Daoy (cell line): Measurements from ENCODE around the gene RARB. TPM values are rescaled to one million over a fixed set of nuclear protein-coding genes. Genes with fewer than 3 reads are reported as not detected.

Experiments used
- DNase-seq: peaks from one replicate; pipeline ENCODE4 v3.0.0-alpha.2; 2015; ENCODE audit warnings: low read depth
- total RNA-seq: library from RNA; depleted of rRNA; stranded (reverse); fragments of >200 nt; shearing (Covaris generic); gene quantifications from 2 replicates; pipeline ENCODE4 v1.2.3, GENCODE V29; 2014

RARB gene
- total RNA-seq, 1 experiment from 2014 or later = 4.7 TPM

DNA sequence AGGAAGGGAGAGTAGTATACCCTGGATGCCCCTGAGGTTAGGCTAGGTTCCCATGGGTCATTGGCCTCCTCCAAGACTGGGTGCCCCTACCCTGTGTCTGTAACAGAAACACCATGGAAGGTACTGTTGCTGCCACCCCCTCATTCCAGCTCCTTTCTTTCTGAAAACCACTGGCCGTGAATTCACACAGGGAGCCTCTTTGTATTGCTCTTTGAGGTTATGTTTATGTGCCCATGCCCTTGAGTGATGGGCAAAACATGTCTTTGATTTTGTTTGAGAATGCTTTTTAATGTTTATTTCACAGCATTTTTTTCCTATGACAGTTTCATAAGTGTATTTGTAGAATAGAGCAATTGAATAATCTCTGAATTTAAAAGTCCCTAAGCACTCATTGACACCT lies 79.7 kb downstream of the RARB start:
- DNase-seq = no peak

DNA sequence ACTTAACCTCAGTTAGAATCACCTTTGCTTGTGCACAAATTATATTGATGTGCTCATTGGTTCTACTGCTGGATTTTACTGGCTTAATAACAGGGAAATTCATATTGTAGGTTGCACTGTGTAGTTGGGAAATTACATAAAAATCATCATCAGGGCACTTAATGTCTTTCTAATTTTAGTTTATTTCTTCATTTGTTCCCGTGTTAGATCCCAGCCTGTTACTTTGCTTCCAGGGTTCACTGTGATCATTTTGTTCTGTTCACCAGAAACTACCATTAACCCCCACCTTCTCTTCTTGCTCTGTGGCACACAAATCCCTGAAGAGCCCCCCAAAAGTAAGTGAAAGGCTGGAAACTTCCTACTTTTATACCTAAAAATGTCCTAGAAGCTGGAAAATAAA lies 80.4 kb downstream of the RARB start:
- no peak for DNase-seq

DNA sequence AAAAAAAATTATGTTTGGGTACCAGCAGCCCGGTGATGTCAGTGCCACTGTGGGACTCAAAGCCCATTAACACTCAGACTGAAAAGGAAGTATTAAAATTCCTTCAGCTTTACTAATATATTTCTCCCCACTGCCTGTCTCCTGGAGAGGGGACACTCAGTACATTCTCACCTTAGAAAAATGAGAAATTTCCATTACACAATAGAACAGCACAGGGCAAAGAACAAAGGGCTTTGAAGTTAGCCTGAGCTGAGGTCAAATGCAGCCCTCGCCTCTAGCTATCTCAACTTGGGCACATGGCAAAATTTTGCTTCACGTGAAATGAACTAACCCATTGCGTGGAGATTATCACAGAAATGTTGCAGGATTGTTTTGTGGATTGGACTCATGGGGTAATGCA lies 80.8 kb downstream of the RARB start:
- peak; percentile 72 for DNase-seq

DNA sequence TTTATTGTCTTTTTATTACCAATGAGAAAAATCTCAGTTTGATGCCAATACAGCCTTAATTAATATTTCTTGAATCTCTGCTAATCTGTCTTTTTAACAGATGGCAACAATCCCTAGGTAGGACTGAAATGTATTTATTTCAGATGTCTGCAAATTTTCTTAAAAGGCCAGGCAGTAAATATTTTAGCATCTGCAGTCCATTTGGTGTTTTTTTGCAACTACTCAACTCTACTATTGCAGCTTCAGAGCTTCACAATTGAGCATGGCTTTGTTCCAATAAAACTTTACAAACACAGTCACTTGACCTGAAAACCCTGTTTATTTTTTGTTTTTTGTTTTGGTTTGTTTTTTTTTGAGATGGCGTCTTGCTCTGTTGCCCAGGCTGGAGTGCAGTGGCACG lies 82.7 kb downstream of the RARB start:
- DNase-seq = no peak

DNA sequence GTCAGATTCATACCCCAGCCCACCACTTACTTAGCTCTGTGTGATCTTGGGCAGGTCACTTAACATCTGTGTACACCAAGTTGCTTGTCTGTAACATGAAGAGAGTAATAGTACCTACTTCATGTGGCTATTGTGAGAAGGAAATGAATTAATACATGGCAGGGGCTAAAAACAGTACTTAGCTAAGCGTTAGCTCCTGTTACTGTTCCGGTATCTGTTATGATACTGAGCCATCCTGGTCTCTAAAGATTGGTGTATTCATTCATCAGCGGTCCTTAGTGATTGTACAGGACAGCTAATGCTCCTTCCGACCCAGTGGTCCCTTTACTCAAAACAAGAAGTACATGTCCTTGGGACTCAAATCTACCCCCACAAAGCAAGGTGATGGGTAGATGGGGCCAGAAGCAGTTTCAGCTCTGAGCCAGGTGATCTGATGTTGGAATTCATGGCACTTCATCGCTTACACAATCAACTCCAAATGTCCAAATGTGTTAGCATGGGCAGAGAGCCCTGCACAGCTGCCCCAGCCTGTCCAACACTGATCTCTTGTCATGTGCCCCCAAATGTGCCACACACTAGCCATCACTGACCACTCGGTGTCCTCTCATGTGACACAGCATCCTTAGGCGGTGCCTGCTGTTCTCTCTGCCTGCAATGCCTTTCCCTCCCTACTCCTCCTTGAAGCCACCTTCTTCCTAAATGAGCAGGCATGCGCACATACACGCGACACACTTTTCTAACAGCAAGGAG lies 84.1 kb downstream of the RARB start:
- DNase-seq = no peak

DNA sequence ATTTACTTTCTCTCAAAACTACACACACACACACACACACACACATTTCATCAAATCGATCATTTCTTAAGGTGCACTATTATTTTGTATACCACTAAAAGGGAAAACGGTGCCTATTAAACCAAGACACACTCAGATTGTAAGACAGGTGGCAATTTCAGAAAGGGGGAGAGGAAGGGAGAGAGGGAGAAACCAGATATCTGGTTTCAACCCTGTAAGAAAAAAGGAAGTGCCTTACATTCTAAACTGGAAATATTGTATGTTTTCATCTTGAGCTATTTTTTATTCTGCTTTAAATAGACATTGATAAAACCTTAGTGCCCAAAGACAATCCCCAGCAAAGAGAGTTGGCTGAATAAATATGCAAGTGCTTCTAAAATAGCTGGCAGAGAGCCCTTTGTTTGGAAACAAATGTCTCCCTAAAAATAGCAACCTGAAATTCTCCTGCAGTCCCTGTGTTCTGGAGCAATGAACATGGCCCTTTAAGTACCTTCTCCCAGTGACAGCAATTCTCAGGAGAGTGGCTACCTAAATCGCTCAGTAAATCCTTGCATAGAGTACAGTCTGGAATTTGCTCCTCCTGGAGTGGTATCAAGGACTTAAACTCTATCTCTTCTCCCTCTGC lies 85.7 kb downstream of the RARB start:
- DNase-seq = no peak

DNA sequence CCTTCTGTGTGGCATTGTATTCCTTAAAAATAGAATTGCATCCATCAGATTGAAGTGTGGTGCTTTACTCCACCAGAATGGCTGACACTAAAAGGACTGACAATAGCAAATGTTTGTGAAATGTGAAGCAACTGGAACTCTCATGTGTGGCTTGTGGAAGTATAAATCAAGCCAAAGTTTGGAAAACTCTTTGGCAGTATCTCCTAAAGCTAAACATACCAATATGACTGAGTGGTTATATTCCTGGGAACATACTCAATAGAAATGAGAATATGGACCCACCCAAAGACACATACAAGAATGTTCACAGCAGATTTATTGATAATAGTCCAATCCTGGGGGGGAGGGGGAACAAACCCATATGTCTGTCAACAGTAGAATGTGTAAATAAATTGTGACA lies 87.1 kb downstream of the RARB start:
- DNase-seq = no peak

DNA sequence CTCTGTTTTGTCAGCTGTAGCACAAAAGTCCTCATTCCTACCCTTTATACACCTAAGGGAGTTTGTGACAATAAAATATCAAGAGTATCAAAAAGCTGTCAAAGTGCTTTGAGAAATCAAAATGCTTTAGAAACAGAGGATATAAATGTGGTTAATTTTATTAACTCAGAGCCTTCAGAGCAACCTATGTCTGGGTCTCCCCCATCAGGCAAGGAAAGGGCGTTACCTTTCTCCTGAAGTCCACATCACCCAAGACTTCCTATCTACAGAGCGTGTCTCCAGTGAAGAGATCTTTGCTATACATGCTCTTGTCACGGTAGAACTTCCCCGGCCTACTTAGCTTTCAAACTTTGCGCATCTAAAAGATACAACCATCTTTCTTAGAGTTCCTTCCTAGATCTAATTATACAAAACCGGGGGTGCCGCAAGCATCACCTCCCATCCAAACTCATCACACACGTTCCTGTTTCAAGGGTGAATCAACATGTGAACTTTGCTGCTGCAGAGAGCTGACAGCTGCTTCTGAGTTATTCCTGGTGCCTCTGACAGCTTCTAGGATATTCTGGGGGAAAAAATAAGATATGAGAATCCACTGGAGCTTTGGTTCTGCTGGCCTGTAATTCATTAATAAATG lies 93.0 kb downstream of the RARB start:
- no peak for DNase-seq

DNA sequence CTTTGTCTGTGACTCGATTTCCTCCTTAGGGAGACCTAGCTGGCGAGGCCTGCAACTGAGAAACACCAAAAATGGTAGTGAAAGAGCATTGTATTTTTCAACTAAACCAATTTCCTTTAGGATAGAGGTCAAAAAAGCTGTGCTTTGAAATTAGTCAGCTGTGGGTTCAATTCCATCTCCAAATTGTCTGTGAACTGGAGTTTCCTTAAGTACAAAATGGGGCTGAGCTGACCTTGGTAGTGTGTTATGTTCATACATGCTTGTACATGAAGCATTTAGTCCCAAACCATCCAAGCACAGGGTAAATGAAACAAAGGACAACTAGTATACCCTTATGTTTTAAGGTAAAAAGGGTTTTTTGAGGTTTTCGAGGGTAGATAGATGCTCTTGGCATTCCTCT lies 99.3 kb downstream of the RARB start:
- DNase-seq = no peak

DNA sequence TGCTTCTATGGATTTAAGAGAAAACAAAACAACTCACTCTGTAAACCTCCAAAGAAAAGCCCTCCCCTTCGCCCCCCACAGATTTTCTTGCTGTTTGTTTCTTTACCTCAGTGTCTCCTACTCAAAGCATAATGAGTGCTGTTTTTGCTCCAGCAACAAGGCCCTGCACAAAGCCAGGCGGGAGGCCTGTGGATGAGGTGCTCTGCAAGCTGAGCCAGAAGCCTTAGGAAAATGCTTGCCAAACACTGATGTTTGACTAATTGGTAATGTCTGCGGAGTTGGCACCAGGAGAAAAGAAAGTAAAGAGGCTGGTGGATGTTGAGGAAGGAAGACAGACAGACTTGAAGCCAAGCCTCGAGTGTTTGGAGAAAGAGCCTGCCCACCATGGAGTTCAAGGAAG lies 99.7 kb downstream of the RARB start:
- no peak for DNase-seq

DNA sequence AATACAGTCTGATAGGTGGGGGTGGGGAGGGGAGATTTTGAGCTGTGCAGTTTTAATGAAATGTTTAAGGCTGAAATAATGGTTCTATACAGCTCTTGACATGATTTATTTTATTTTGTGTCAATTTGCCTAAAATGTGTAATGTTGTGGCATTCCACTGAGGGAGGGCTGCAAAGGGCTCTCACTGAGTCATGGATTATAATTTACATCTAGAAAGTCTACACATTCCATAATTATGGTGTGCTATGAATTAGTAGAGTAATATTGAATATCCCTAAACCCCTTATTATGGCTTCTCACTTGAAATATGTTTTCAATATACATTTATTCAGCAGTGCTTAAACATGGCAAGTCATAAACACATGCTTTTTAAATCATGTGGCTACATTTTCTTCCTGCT lies 103.9 kb downstream of the RARB start:
- DNase-seq = no peak

DNA sequence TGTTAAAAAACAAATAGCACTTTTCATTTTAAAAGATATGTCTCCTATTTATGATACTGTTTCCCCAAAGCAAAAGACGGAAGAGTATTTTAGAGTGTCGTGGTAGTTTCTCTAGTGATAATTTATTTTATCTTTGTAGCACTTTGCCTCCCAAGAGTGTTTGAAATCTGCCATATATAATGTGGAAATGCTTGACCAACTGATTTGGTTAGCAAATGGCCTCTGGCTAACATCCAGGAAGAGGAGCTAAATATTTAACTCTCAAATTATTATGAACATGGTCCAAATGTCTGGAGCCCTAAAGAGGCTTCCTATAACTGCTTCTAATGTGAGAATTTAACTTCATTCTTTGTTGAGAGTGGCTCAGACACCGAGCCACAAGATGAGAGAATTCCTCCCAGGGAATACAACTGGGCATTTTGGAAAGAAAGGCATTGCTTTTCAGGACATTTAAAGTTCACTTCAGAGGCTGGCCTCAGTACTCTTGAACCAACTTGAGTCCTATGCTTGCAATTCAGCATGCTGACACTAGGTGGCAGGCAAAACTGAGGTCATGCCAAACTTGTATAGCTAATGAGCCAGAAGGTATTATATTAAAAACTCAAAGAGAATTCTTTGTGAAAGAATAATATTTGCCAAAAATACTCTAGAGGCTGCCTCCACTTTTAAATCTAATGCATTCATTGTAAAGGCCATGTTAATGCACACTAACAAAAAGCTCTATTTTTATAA lies 104.5 kb downstream of the RARB start:
- DNase-seq = no peak

DNA sequence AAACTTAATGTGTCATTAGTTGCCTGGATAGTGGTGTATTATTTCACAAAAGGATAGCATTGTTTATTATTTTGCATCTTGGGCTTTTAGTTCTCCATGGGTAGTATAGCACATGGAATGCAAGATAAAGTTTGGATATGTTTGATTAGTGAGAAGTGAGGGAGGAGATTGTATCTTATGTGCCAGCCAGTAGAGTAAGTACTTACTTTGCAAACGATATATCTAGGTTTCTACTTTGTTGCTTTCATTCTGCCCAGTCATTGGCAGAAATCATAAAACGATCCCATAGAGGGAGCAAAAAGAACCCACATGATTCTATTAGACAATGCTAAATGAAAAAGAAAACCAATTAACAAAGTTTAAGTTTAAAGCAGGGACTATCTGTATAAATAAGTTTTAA lies 105.3 kb downstream of the RARB start:
- DNase-seq = no peak

DNA sequence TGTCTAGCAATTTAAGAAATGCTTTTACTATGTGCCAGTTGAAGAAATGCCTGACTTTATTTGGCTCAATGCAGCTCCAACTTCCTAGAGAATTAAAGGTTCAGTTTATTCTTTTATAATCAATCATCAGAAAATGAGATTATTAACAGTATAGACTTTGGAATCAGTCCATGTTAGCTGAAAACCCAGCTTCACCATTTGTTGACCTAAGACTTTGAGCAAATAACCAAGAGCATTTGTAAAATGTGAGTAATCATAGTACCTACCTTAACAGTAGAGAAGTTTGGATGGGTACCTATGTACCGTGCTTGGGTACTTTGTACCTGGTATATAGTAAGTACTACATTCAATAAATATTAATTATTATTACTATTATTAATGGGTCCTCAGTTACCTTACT lies 105.9 kb downstream of the RARB start:
- DNase-seq = no peak

DNA sequence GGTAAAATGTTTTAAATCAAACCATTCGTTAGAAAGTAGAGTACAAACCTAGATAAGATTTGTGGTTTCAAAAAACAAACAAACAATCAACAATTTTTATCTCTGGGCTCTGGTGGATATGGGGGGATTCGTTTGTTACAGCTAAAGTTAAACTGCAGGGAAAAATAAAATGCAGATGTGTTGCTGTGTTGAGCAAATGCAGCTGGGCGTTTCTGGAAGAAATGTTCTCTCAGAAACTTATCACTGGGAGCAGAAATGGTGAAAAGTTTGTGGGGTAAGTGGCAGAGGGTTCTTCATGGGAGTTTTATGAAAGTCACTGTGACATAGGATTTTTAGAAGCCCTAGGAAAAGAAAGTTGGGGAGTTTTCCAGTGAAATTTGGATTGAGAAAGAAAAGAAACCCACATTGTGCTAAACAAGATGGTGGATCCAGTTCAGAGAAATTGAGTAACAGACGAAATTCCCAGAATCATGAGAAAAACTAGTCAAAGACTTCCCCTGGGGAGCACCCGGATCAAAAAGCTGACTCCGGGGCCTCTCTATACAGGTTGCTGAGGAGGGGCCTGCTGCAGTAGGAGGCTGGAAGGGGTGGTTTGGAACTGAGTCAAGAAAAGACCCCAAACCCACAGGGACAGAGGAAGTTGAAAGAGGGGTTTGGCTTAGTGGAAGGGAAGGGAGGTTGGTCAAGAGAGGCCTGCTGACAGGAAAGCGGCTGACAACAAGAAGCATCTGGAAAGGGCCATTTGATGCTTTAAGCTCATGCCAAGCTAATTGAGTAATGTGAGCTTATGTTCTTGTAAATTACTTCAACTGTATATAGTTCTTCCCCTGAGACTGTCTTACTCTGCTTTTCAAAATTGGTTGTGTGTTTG lies 108.7 kb downstream of the RARB start:
- DNase-seq = no peak

DNA sequence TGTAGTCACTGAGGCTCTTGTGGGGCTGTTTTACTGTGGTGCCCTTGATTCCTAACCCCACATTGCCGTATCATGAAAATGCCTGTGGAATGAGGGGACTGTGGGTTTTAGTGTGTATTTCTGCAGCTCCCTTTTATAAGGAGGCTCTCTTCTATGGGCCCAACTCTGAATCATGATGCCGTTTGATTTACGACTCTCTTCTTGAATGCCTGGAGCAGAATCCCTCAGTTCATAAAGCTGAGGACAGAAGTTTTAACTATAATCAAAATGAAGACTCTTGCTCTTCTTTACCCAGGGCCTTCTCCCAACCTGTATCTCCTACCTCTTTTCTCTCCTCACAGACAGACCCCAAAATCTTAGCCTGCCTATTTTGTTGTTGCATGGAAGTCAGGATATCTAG lies 109.5 kb downstream of the RARB start:
- no peak for DNase-seq

DNA sequence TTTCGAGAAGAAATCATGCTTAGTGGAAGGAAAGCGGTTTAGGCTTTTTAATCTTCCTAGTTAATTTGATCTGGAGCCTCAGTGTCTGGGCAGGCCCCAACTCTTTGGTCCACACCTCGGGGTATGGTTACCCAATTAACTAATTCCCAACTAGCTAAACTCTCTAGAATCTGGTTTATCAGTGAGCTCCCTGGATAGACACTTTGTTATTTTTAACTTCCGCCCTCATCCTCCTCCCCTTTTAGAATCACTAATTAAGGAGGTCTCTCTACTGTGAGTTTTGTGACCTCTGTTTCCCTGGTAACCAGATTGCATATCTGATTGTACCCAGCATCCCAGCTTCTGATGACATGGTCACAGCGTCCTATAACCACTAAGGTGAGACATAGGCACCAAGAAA lies 112.2 kb downstream of the RARB start:
- DNase-seq = no peak

DNA sequence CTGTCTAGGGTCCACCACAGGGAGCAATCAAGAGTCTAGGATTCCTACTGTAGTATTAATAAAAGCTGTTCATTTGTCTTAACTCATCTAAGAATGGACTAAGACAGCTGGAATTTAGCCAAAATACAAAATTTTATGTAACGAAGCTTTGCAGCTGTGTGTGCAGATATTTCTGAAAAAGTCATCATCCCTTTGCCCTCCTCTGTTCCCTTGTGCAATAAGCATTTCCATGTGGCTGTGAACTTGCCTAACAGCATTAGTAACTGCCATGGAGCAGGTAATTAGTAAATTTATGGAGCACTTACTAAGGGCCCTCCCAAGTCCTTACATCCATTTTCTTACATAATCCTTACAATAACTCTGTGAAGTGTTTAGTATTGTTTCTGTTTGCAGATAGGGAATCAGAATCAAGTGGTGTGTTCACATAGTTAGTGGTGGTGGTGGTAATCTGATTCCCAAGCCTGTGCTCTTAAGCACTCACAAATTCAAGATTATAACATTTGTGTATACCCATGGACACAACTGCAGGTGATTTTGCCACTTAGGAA lies 114.5 kb downstream of the RARB start:
- DNase-seq = no peak

DNA sequence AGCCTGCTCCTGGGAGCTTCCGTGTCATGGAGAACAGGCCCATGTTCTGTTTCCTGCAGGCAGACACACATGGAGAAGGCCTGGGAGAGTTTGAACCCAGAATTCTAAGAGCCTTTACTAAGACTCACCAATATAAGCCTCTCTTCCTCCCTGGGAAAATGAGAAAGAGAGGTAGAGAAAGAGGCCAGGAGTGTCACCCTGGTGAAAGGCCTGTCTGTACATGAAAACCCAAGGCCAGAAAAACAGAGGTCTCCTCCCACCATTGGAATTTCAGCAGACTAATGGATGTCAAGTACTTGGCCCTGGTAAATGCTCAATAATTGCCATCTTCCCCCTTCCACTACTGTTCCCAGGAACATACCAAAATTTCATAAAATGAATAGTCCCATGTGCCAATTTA lies 119.0 kb downstream of the RARB start:
- DNase-seq = no peak

DNA sequence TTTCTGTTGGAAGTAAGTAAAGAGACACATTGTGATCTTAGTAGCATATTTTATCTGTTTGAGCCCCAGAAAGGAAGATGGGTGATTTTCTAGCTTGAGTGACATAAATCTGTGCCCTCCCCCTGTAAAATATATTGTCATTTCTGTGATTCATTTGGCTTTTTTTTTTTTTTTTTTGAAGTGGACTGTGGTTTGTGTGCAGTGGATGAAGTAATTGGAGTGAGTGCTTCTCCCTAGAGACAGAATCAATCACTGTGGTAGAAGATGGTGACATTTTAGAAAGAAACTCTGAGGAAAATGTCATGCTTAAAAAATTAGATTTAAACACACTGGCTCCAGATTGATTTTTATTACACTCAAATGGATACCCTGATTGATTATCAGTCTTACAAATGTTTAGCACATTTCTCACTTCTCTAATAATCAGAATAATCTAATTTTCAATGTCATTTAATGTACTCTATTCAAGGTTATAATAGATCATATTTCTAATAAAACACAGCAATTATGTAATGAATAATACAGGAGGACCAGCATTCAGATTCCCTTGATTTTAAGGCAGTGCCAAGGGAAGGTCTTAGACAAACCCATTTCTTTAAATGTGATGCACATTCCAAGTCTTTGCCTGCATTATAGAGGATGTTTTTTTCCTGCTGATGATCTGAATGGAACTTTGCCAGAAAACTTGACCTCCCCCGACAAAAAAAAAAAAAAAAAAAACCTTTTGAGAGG lies 120.0 kb downstream of the RARB start:
- no peak for DNase-seq

DNA sequence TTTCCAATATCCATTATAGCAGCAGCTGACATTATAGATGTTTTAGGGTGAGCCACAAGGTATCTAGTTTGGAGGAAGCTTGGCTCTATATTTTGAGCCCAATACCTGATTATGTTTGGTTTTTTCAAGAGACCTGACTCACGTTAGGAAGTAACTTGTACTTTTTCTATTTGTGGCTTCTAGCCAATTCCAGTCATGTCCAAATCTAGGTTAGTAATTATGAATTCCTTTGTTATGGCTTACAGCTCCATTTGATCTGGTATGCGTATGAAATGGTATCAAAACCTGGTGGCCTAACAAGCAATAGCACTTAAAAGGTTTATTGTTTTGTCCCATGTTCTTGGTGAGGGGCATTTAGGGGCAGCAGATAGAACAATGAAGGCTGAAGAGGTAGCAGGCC lies 120.8 kb downstream of the RARB start:
- DNase-seq = no peak
